Lower lobe of right lung (tissue), 2 donors: ENCODE measurements around the gene HSPA13. TPM values are rescaled to one million over a fixed set of nuclear protein-coding genes. Genes with fewer than 3 reads are reported as not detected.
A peak's percentile ranks its signal among the peaks of the same experiment; 100 is the strongest.

ENCODE experiments used
- ATAC-seq, 2 donors: fragments of 200-7000 bp; cut with Tn5 transposase; one replicate each; pipeline ENCODE4 v1.9.1; 2020 to 2022; ENCODE audit warnings: mild to moderate bottlenecking in 2 of 2, moderate library complexity in 2 of 2
- DNase-seq: peaks from one replicate; pipeline ENCODE4 v3.0.0-alpha.2; 2020
- H3K27ac ChIP-seq: fragments of 200-600 bp; one replicate; pipeline ENCODE4 v1.8.0; 2022
- H3K27me3 ChIP-seq: fragments of 200-600 bp; one replicate; pipeline ENCODE4 v1.8.0; 2022; ENCODE audit warnings: low read depth
- H3K36me3 ChIP-seq: fragments of 200-600 bp; one replicate; pipeline ENCODE4 v1.8.0; 2022; ENCODE audit warnings: mild to moderate bottlenecking
- H3K4me1 ChIP-seq: fragments of 200-600 bp; one replicate; pipeline ENCODE4 v1.8.0; 2022
- H3K4me3 ChIP-seq: fragments of 200-600 bp; one replicate; pipeline ENCODE4 v1.8.0; 2022; ENCODE audit warnings: mild to moderate bottlenecking
- H3K9me3 ChIP-seq: fragments of 200-600 bp; one replicate; pipeline ENCODE4 v1.8.0; 2022
- intact Hi-C: fragments of 100-400 bp; cut with DNase I; formaldehyde crosslinking; loops from one replicate; pipeline ENCODE4 v1.11.0; 2022
- long read RNA-seq: library from polyadenylated mRNA; unstranded; transcript quantifications from one replicate; pipeline ENCODE4 v2.0.0, GENCODE V29; 2021
- total RNA-seq: library from RNA; stranded (reverse); fragmentation: NEBNext Ultra II Directional; extraction: Animal tissue kit (Norgen Biotek cat#: 25700); gene quantifications from one replicate; pipeline ENCODE4 v1.2.1, GENCODE V29; 2021
- TF ChIP-seq, protein P1 (sequence below): fragments of 200-600 bp; IDR thresholded peaks from one replicate; pipeline ENCODE4 v1.8.0; 2022; ENCODE audit warnings: antibody characterized with exemption, mild to moderate bottlenecking
- donor health status: DM: no; HTN: yes; CAD: no; lungs with severe emphysema.

The HSPA13 gene
- 19.0 TPM for total RNA-seq
- long read RNA-seq, transcript HSPA13-201 (5 exons, 3,986 nt): major isoform, 22 of 24 reads
- long read RNA-seq, partial matches to known transcripts: 0 of 24 reads
- long read RNA-seq, other reads (novel, unspliced or antisense): 2 of 24 reads

DNA sequence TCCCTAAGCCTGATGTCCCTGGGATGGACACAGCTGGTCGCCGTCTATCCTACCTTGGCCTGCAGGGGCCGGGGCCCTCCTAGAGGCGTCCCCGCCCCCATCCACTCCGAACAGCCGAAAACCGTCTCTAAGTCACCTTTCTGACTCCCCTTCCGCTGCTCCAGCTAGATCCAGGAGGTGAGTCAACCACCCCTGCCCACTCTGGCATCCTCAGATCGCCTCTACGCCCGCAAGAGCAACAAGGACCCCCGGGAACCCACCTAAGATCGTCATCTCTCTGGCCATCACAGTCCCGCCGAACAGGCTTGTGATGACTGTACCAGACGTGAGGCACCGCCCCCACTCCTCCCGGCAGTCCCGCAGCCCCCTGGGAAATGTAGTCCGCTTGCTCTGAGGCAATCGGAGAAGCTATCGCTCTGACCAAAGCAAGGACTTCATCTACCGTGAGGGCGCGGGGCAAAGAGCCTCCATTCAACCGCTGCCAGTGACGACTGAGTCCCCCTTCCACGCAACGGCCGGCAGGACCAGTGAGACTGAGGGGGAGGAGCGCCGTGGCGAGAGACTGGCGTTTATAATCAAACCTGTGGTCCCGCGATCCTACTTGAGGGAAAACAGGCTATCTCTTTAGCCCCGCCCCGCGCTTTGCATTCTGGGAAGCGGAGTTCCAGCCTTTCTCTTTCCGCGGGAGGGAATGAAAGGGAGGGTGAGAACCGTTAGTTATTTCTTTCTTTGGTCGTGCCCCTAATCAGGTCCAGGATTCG lies at the start of gene HSPA13:
Gene HSPA13, minus strand, starts transcription at position 312 of the 761 bp plus-strand sequence. Its CDS starts 27 bp downstream, at position 285.
- peak within 1 kb of the TSS; percentile 82 for H3K4me3 ChIP-seq
- DNase-seq: peak; percentile 100
- H3K4me1 ChIP-seq: peaks cover 27% of the 10 kb centered on the region
- H3K27me3 ChIP-seq: no peaks in the 10 kb centered on the region
- ATAC-seq: peak; percentile 100
- H3K27ac ChIP-seq: peak within 1 kb of the TSS; percentile 87
- peaks cover 4% of the 10 kb centered on the region for H3K36me3 ChIP-seq
- TF ChIP-seq, protein P1, sequence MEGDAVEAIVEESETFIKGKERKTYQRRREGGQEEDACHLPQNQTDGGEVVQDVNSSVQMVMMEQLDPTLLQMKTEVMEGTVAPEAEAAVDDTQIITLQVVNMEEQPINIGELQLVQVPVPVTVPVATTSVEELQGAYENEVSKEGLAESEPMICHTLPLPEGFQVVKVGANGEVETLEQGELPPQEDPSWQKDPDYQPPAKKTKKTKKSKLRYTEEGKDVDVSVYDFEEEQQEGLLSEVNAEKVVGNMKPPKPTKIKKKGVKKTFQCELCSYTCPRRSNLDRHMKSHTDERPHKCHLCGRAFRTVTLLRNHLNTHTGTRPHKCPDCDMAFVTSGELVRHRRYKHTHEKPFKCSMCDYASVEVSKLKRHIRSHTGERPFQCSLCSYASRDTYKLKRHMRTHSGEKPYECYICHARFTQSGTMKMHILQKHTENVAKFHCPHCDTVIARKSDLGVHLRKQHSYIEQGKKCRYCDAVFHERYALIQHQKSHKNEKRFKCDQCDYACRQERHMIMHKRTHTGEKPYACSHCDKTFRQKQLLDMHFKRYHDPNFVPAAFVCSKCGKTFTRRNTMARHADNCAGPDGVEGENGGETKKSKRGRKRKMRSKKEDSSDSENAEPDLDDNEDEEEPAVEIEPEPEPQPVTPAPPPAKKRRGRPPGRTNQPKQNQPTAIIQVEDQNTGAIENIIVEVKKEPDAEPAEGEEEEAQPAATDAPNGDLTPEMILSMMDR: no peak
- intact Hi-C loops: no loop called here
- no peaks in the 10 kb centered on the region for H3K9me3 ChIP-seq

GRCh38 chr21:14418920-14419319 lies 36.0 kb upstream of the HSPA13 start:
- Histone ChIP-seq H3K4me3 (no peak overlapping the region), H3K27ac (no peak overlapping the region), H3K36me3 (no peaks in the 10 kb centered on the region), H3K9me3 (peaks cover 37% of the 10 kb centered on the region), H3K4me1 (no peaks in the 10 kb centered on the region), H3K27me3 (no peaks in the 10 kb centered on the region)
- no peak for DNase-seq
- intact Hi-C loops: no loop called here
- TF ChIP-seq, protein P1: no peak
- no peak for ATAC-seq

- TF ChIP-seq, protein P1: no peak
These were observed 32.1 kb upstream of the HSPA13 start for GRCh38 chr21:14414932-14415508.

GRCh38 chr21:14405962-14406361 lies 23.0 kb upstream of the HSPA13 start:
- no peak overlapping the region for H3K4me3 ChIP-seq
- H3K36me3 ChIP-seq: no peaks in the 10 kb centered on the region
- intact Hi-C loops: no loop called here
- ATAC-seq (no peak), DNase-seq (no peak)
- TF ChIP-seq, protein P1: no peak
- H3K27ac ChIP-seq: no peak overlapping the region
- H3K4me1 ChIP-seq: no peaks in the 10 kb centered on the region
- H3K9me3 ChIP-seq: no peaks in the 10 kb centered on the region
- no peaks in the 10 kb centered on the region for H3K27me3 ChIP-seq

More at GRCh38 chr21:14414932-14415508, 32.1 kb upstream of the HSPA13 start:
- no peak overlapping the region for H3K4me3 ChIP-seq
- no peaks in the 10 kb centered on the region for H3K4me1 ChIP-seq
- no peaks in the 10 kb centered on the region for H3K36me3 ChIP-seq
- DNase-seq: no peak
- intact Hi-C loops: no loop called here
- H3K27ac ChIP-seq: no peak overlapping the region
- H3K9me3 ChIP-seq: peaks cover 25% of the 10 kb centered on the region
- ATAC-seq: no peak
- H3K27me3 ChIP-seq: no peaks in the 10 kb centered on the region

- intact Hi-C loops: no loop called here
- DNase-seq (no peak), ATAC-seq (no peak)
- H3K4me1 ChIP-seq: no peaks in the 10 kb centered on the region
- TF ChIP-seq, protein P1: no peak
- H3K9me3 ChIP-seq: no peaks in the 10 kb centered on the region
- no peaks in the 10 kb centered on the region for H3K36me3 ChIP-seq
- H3K27ac ChIP-seq: no peak overlapping the region
- H3K27me3 ChIP-seq: no peaks in the 10 kb centered on the region
- H3K4me3 ChIP-seq: no peak overlapping the region
These were observed 22.3 kb upstream of the HSPA13 start for GRCh38 chr21:14405225-14405624.
